GM12872 (cell line): ENCODE results near the gene TRIM67.

Experiments used
- TF ChIP-seq, protein P1 (sequence below): IDR thresholded peaks from 3 replicates; pipeline ENCODE4 v1.5.1; 2011; ENCODE audit warnings: low read depth, mild to moderate bottlenecking, low read length, moderate library complexity; ENCODE audit not compliant: insufficient read depth

Gene TRIM67

DNA sequence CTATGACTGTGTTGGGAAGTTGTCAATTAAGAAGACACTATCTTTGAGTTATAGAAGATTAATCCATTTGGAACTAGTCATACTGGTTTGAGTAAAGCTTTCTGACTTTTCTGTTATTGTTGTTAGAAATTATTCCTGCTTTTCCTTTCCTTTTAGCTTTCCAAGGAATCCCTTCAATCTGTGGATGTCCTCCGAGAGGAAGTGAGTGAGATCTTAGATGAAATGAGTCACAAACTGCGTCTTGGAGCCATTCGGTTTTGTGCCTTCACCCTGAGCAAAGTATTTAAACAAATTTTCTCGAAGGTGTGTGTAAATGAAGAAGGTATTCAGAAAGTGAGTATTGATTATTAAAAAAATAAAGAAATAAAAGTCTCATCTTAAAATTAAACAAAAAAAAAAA lies 98.5 kb downstream of the TRIM67 start:
- TF ChIP-seq, protein P1, sequence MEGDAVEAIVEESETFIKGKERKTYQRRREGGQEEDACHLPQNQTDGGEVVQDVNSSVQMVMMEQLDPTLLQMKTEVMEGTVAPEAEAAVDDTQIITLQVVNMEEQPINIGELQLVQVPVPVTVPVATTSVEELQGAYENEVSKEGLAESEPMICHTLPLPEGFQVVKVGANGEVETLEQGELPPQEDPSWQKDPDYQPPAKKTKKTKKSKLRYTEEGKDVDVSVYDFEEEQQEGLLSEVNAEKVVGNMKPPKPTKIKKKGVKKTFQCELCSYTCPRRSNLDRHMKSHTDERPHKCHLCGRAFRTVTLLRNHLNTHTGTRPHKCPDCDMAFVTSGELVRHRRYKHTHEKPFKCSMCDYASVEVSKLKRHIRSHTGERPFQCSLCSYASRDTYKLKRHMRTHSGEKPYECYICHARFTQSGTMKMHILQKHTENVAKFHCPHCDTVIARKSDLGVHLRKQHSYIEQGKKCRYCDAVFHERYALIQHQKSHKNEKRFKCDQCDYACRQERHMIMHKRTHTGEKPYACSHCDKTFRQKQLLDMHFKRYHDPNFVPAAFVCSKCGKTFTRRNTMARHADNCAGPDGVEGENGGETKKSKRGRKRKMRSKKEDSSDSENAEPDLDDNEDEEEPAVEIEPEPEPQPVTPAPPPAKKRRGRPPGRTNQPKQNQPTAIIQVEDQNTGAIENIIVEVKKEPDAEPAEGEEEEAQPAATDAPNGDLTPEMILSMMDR: no peak

DNA sequence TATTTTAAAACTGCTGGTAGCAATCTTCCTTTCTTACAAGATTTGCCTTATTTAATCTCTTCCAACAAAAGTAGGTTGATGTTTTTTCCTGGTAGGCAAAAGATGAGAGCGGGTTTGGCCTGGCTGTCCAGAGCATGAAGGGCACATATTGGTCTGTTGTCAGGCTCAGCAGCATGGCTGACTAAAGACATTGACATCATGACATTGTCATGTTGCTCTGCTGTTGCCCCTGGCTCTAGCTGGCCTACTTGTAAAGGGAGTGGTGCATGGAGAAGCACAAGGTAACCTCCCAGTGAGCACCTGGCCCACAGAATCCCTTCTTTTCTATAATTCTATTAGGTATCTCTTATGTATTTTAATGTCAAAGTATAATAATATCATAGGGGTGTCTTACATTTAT lies 102.8 kb downstream of the TRIM67 start:
- TF ChIP-seq, protein P1: no peak

DNA sequence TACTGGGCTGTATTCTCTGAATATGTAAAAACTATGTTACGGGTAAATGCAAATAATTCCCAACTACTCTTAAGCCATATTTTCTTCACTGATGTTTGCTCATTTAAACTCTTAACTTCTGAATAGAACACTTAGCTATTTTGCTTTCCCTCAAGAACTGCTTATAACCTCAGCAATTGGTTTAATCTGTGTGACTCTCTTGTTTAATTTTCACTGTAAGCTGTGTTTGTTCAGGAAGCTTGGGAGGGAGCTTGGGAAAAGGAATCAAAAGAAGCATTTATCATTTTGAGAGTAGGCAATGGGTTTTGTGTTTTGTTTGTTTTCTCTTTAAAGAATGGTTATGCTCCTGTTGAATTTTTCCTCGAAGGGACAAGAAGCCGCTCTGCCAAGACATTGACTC lies 103.5 kb downstream of the TRIM67 start:
- TF ChIP-seq, protein P1: no peak

DNA sequence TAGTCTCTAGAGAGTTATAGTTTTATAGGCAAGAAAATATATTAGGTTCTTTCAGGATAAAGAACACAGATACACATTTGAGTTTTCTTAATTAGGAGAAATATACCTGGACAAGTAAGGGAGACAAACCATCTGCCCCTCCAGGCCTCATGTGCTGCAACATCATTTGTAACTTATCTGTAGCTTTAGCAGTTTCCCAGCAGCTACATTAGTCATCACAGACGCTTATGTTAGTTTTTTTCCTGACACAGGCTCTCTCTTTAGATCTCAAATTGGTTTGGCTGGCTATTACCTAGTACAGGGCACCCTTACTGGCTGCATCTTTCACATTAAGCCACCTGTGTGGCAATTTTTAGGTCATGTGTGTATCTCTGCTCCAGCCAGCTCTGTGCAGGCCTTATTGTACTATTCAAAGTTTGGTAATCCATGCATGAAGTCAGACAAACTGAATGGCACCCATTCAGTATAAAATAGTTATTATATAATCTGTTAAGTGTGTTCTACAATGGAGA lies 105.0 kb downstream of the TRIM67 start:
- TF ChIP-seq, protein P1: no peak
